Breast epithelium (tissue), 4 donors: Measurements from ENCODE around the gene IRF1. TPM values are rescaled to one million over a fixed set of nuclear protein-coding genes. Genes with fewer than 3 reads are reported as not detected.

Experiments
- DNase-seq, 2 donors: peaks; one replicate each; pipeline ENCODE4 v3.0.0-alpha.2; 2019; ENCODE audit warnings: low spot score in 2 of 2
- H3K27ac ChIP-seq, 2 donors: fragments of 200-600 bp; sonication (generic) in 1 of 2; one replicate each; pipeline ENCODE4 v1.5.1; 2016 to 2019; ENCODE audit warnings: mild to moderate bottlenecking in 1 of 2
- H3K27me3 ChIP-seq, 2 donors: fragments of 200-600 bp; sonication (generic) in 1 of 2; one replicate each; pipeline versions ENCODE4 v1.5.1 to v1.6.0; 2017 to 2019; ENCODE audit warnings: control low read depth in 1 of 2, mild to moderate bottlenecking in 1 of 2
- H3K36me3 ChIP-seq: fragments of 200-600 bp; one replicate; pipeline ENCODE4 v1.5.1; 2019
- H3K4me1 ChIP-seq, 2 donors: fragments of 200-600 bp; sonication (generic); one replicate each; pipeline ENCODE4 v1.5.1; 2016 to 2019; ENCODE audit warnings: control low read depth in 1 of 2
- H3K4me3 ChIP-seq, 3 donors: fragments of 200-600 bp; sonication (generic); 1 replicate in 2 of 3; 2 replicates in 1 of 3; pipeline ENCODE4 v1.5.1; 2016 to 2019; ENCODE audit warnings: mild to moderate bottlenecking in 3 of 3, moderate library complexity in 2 of 3
- H3K9me3 ChIP-seq, 2 donors: fragments of 200-600 bp; sonication (generic) in 1 of 2; one replicate each; pipeline ENCODE4 v1.5.1; 2016 to 2019; ENCODE audit warnings: control low read depth in 1 of 2
- CTCF ChIP-seq, 3 donors: fragments of 450-650 bp; IDR thresholded peaks; one replicate each; pipeline ENCODE4 v1.5.1; 2016 to 2017; ENCODE audit warnings: antibody characterized with exemption in 3 of 3, mild to moderate bottlenecking in 3 of 3, moderate library complexity in 3 of 3
- POLR2A ChIP-seq: fragments of 450-650 bp; IDR thresholded peaks from one replicate; pipeline ENCODE4 v1.6.1; 2016; ENCODE audit warnings: antibody characterized with exemption, mild to moderate bottlenecking, moderate library complexity
- POLR2AphosphoS5 ChIP-seq, 3 donors: sonication (generic); formaldehyde crosslinking; IDR thresholded peaks; one replicate each; pipeline ENCODE4 v1.6.1; 2017; ENCODE audit warnings: antibody characterized with exemption in 3 of 3
- intact Hi-C: fragments of 100-400 bp; cut with DNase I; formaldehyde crosslinking; loops from one replicate; pipeline ENCODE4 v1.15.1; 2023; ENCODE audit warnings: low total_unique reads
- total RNA-seq, 3 donors: library from RNA; depleted of rRNA; stranded (reverse); fragments of >200 nt; gene quantifications; one replicate each; pipeline ENCODE4 v1.1.0, GENCODE V29; 2016

Gene IRF1
- total RNA-seq, 3 donors from 2014 or later, result 10.4 to 27.8 (median 18.0) TPM

- no peaks in the 10 kb centered on the region for H3K27me3 ChIP-seq
- intact Hi-C loops, result no loop called here
- H3K4me3 ChIP-seq, result no peak overlapping the region
- H3K36me3 ChIP-seq, result no peaks in the 10 kb centered on the region
- TF ChIP-seq POLR2A (no peak), CTCF (IDR thresholded peaks at IDR 0.05) (no peak), POLR2AphosphoS5 (IDR thresholded peaks at IDR 0.05) (no peak)
- H3K9me3 ChIP-seq, result no peaks in the 10 kb centered on the region
- peaks cover 0 to 2% of the 10 kb centered on the region in 2 donors for H3K4me1 ChIP-seq
- H3K27ac ChIP-seq, result peak overlapping the region; percentile 45 to 48
- DNase-seq, result peak in 1 of 2 donors; percentile 16
Measured at GRCh38 chr5:132501961-132502931, 11.7 kb upstream of the IRF1 start.

- Histone ChIP-seq H3K4me1 (peaks cover 0 to 2% of the 10 kb centered on the region in 2 donors), H3K36me3 (no peaks in the 10 kb centered on the region), H3K4me3 (no peak overlapping the region), H3K9me3 (no peaks in the 10 kb centered on the region), H3K27ac (peak overlapping the region; percentile 45 to 96), H3K27me3 (no peaks in the 10 kb centered on the region)
- TF ChIP-seq POLR2A, result no peak
- no peak for TF ChIP-seq CTCF (IDR thresholded peaks at IDR 0.05)
- no peak for TF ChIP-seq POLR2AphosphoS5 (IDR thresholded peaks at IDR 0.05)
- intact Hi-C loops, result no loop called here
- no peak for DNase-seq
Measured at GRCh38 chr5:132501629-132501956, 11.0 kb upstream of the IRF1 start.

- peaks cover 0 to 2% of the 10 kb centered on the region in 2 donors for H3K4me1 ChIP-seq
- intact Hi-C loops, result no loop called here
- no peak overlapping the region for H3K4me3 ChIP-seq
Measured at GRCh38 chr5:132500931-132501628, 10.5 kb upstream of the IRF1 start.

GRCh38 chr5:132500244-132500930, 9.8 kb upstream of the IRF1 start:
- DNase-seq, result peak in 1 of 2 donors; percentile 17
- Histone ChIP-seq H3K4me1 (peaks cover 2 to 4% of the 10 kb centered on the region in 2 donors), H3K9me3 (no peaks in the 10 kb centered on the region), H3K36me3 (no peaks in the 10 kb centered on the region), H3K27me3 (no peaks in the 10 kb centered on the region), H3K27ac (peak overlapping the region; percentile 45 to 96), H3K4me3 (no peak overlapping the region)
- intact Hi-C loops, result no loop called here
- TF ChIP-seq CTCF (IDR thresholded peaks at IDR 0.05) (no peak), POLR2A (no peak), POLR2AphosphoS5 (IDR thresholded peaks at IDR 0.05) (no peak)

More at GRCh38 chr5:132500931-132501628, 10.5 kb upstream of the IRF1 start:
- H3K27me3 ChIP-seq, result no peaks in the 10 kb centered on the region
- no peaks in the 10 kb centered on the region for H3K9me3 ChIP-seq
- H3K27ac ChIP-seq, result peak overlapping the region; percentile 45 to 96
- TF ChIP-seq POLR2AphosphoS5 (IDR thresholded peaks at IDR 0.05), result peak in 1 of 3 donors; percentile 18
- TF ChIP-seq POLR2A, result no peak
- TF ChIP-seq CTCF (IDR thresholded peaks at IDR 0.05), result peak; percentile 67 to 86 (median 84)
- no peak for DNase-seq
- no peaks in the 10 kb centered on the region for H3K36me3 ChIP-seq
